WERI-Rb-1 (cell line): ENCODE data around the gene INTS11.

Experiments used
- DNase-seq: peaks from one replicate; pipeline ENCODE4 v3.0.0-alpha.2; 2020
- H3K27ac ChIP-seq: fragments of 250-450 bp; sonication (Bioruptor Pico); 2 replicates; pipeline ENCODE4 v1.5.1; 2020; ENCODE audit warnings: mild to moderate bottlenecking, moderate library complexity
- H3K27me3 ChIP-seq: fragments of 250-450 bp; sonication (Bioruptor Pico); 2 replicates; pipeline ENCODE4 v1.5.1; 2021; ENCODE audit warnings: mild to moderate bottlenecking, low read depth, moderate library complexity; ENCODE audit not compliant: insufficient read depth, severe bottlenecking
- H3K36me3 ChIP-seq: fragments of 250-450 bp; sonication (Bioruptor Pico); 2 replicates; pipeline ENCODE4 v1.5.1; 2020; ENCODE audit warnings: mild to moderate bottlenecking, moderate library complexity
- H3K4me3 ChIP-seq: 2 replicates; pipeline ENCODE4 v1.5.1; 2011; ENCODE audit warnings: low read depth, mild to moderate bottlenecking, control low read depth, low read length
- H3K9me3 ChIP-seq: fragments of 250-450 bp; sonication (Bioruptor Pico); 2 replicates; pipeline ENCODE4 v1.5.1; 2021; ENCODE audit warnings: mild to moderate bottlenecking, moderate library complexity; ENCODE audit not compliant: severe bottlenecking
- TF ChIP-seq, protein P1 (sequence below): IDR thresholded peaks from 2 replicates; pipeline ENCODE4 v1.5.1; 2011; ENCODE audit warnings: low read depth, mild to moderate bottlenecking, control low read depth, inconsistent platforms, low read length

The INTS11 gene

DNA sequence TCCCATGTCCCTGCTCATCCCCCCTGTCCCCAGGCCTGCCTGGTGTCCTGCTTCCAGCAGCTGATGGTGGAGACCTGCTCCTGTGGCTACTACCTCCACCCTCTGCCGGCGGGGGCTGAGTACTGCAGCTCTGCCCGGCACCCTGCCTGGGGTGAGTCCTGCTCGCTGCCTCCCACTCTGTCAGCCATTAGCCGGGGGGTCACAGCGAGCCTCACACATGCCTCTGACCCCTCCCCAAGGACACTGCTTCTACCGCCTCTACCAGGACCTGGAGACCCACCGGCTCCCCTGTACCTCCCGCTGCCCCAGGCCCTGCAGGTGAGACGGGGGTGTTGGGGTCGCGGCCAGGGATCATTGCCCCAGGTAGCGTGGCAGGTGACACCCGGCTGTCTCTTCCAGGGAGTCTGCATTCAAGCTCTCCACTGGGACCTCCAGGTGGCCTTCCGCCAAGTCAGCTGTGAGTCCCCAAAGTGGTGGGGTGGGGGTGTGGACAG, 34.2 kb downstream of the INTS11 start:
- H3K27ac ChIP-seq: no peak overlapping the region
- no peaks in the 10 kb centered on the region for H3K9me3 ChIP-seq
- peaks cover 28% of the 10 kb centered on the region for H3K36me3 ChIP-seq
- peak; percentile 87 for DNase-seq
- TF ChIP-seq, protein P1, sequence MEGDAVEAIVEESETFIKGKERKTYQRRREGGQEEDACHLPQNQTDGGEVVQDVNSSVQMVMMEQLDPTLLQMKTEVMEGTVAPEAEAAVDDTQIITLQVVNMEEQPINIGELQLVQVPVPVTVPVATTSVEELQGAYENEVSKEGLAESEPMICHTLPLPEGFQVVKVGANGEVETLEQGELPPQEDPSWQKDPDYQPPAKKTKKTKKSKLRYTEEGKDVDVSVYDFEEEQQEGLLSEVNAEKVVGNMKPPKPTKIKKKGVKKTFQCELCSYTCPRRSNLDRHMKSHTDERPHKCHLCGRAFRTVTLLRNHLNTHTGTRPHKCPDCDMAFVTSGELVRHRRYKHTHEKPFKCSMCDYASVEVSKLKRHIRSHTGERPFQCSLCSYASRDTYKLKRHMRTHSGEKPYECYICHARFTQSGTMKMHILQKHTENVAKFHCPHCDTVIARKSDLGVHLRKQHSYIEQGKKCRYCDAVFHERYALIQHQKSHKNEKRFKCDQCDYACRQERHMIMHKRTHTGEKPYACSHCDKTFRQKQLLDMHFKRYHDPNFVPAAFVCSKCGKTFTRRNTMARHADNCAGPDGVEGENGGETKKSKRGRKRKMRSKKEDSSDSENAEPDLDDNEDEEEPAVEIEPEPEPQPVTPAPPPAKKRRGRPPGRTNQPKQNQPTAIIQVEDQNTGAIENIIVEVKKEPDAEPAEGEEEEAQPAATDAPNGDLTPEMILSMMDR: peak; percentile 72
- H3K27me3 ChIP-seq: no peaks in the 10 kb centered on the region
- no peak overlapping the region for H3K4me3 ChIP-seq

DNA sequence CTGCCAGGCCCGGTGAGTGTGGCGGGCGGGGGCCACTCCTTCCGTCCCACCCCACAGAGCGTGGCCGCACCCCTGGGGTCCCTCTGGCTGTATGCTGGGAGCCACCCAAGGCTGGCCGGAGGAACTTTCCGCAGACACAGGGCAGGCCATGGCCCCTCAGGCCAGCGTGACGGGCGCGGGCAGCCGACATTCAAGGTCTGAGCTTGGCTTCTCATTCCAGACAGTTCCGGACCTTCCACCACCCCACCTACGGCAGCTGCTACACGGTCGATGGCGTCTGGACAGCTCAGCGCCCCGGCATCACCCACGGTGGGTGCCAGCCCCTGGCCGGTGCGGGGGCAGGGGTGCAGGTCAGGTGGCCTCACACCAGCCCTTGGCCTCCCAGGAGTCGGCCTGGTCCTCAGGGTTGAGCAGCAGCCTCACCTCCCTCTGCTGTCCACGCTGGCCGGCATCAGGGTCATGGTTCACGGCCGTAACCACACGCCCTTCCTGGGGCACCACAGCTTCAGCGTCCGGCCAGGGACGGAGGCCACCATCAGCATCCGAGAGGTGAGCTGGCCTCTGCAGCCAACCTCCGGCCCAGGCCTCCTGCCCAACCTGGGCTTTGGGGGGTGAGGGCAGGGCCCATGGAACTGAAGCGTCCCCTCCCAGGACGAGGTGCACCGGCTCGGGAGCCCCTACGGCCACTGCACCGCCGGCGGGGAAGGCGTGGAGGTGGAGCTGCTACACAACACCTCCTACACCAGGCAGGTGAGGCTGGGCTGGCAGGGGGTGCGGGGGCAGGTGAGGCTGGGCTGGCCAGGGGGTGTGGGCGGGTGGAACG, 37.0 kb downstream of the INTS11 start:
- H3K9me3 ChIP-seq: no peaks in the 10 kb centered on the region
- TF ChIP-seq, protein P1: no peak
- H3K4me3 ChIP-seq: no peak overlapping the region
- 0 out of 2 replicates have a peak, but pooled peaks cover 5% of the 10 kb centered on the region for H3K36me3 ChIP-seq
- H3K27ac ChIP-seq: no peak overlapping the region
- peak; percentile 8 for DNase-seq
- H3K27me3 ChIP-seq: no peaks in the 10 kb centered on the region

DNA sequence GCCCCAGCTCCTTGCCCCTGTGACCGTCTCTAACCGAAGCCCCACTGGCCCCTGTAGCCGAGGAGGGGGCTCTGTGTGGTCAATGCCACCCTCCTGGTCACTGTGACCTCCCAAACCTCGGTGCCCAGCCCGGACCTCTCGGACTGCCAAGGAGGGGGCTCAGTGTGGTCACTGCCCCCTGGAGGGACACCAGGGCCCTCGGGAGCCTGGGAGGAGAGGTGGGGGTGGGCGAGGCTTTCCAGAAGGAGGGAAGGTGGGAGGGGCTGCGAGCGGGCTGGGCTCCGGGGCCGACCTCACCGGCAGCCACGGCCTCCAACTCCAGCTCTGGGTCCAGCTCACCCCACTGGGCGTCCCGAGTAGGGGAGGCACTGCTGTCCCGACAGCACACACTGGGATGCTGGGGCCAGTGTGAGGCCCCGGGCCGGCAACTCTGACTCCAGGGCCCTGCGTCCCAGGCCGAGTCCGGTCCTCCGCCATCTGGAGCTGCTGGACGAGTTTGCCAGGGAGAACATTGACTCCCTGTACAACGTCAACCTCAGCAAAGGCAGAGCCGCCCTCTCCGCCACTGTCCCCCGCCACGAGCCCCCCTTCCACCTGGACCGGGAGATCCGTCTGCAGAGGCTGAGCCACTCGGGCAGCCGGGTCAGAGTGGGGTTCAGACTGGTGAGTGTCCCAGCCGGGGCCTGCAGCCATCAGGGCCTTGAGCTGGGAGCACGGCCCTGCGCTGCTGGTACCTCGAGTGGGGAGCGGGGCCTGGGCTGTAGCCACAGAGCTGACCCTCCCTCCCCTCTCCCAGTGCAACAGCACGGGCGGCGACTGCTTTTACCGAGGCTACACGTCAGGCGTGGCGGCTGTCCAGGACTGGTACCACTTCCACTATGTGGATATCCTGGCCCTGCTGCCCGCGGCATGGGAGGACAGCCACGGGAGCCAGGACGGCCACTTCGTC, 37.9 kb downstream of the INTS11 start:
- no peaks in the 10 kb centered on the region for H3K9me3 ChIP-seq
- DNase-seq: peak; percentile 9
- TF ChIP-seq, protein P1: no peak
- H3K27me3 ChIP-seq: no peaks in the 10 kb centered on the region
- H3K4me3 ChIP-seq: no peak overlapping the region
- H3K27ac ChIP-seq: no peak overlapping the region
- no peaks in the 10 kb centered on the region for H3K36me3 ChIP-seq

DNA sequence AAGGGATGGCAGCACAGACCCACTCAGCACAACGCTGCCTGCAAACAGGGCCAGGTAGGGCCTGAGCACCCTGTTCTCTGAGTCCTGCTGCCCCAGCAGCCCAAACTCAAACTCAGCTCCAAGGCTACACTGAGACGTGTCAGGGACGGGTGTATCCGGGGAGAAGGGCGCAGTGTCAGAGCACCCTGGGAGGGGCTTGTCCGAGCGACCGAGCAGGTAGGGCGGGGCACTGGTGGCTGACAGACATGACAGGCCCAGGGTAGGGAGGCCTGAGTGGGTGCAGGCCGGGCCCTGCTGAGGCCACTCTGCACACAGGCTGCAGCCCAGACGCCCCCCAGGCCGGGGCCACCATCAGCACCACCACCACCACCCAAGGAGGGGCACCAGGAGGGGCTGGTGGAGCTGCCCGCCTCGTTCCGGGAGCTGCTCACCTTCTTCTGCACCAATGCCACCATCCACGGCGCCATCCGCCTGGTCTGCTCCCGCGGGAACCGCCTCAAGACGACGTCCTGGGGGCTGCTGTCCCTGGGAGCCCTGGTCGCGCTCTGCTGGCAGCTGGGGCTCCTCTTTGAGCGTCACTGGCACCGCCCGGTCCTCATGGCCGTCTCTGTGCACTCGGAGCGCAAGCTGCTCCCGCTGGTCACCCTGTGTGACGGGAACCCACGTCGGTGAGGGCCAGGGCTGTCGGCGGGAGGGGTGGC, 38.7 kb downstream of the INTS11 start:
- H3K27ac ChIP-seq: peak overlapping the region; percentile 5; the same call in 1 of the 2 replicates
- no peaks in the 10 kb centered on the region for H3K9me3 ChIP-seq
- H3K27me3 ChIP-seq: no peaks in the 10 kb centered on the region
- peak; percentile 7 for DNase-seq
- no peaks in the 10 kb centered on the region for H3K36me3 ChIP-seq
- H3K4me3 ChIP-seq: no peak overlapping the region
- TF ChIP-seq, protein P1: no peak

DNA sequence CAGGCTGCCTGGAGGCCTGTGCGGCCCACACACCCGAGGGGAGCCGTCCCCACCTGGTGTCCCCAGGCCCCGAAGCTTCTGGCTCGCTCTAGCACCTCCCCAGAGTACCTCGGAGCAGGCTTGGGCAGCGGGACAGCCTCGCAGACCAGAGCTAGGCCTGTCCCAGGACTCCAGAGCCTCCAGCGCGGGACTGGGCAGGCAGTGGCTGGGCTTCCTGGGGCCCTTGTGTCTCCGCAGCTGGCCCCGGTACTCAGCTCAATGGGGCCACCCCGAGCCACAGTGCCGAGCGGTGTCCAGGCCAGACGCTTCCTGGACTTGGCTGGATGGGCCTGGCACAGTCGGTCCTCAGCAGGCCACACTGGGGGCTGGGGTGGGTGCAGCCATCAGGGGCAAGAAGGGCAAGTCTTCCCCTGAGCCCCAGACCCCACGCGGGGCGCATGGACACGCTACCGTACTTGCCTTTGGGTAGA, 39.3 kb downstream of the INTS11 start:
- peak overlapping the region; percentile 5; the same call in 1 of the 2 replicates for H3K27ac ChIP-seq
- H3K36me3 ChIP-seq: no peaks in the 10 kb centered on the region
- DNase-seq: no peak
- no peaks in the 10 kb centered on the region for H3K9me3 ChIP-seq
- no peaks in the 10 kb centered on the region for H3K27me3 ChIP-seq
- TF ChIP-seq, protein P1: no peak
- no peak overlapping the region for H3K4me3 ChIP-seq
